CD8-positive, alpha-beta memory T cell (primary cell): ENCODE data around the gene TSPAN31. TPM values are rescaled to one million over a fixed set of nuclear protein-coding genes. Genes with fewer than 3 reads are reported as not detected.

Source experiments
- CTCF ChIA-PET: fragments of 350-600 bp; sonication (Branson Sonifier 250); formaldehyde crosslinking; loops from one replicate; lab custom pipeline; 2021; ENCODE audit warnings: antibody characterized with exemption; lab: Charles Lee
- POLR2A ChIA-PET: fragments of 350-600 bp; sonication (Branson Sonifier 250); formaldehyde crosslinking; loops from one replicate; lab custom pipeline; 2021; ENCODE audit warnings: antibody characterized with exemption; lab: Charles Lee
- DNase-seq, 5 donors: peaks; one replicate each; pipeline versions ENCODE4 v3.0.0 to v3.0.0-alpha.2; 2020 to 2022; ENCODE audit warnings: mixed read lengths in 1 of 5
- H3K27ac ChIP-seq: one replicate; pipeline ENCODE4 v1.7.0; 2013; ENCODE audit warnings: low read depth, mild to moderate bottlenecking, low read length, moderate library complexity
- H3K27me3 ChIP-seq: 2 replicates; pipeline ENCODE4 v1.7.0; 2013; ENCODE audit warnings: low read length, mild to moderate bottlenecking; ENCODE audit not compliant: insufficient read depth, poor library complexity, severe bottlenecking
- H3K36me3 ChIP-seq: 2 replicates; pipeline ENCODE4 v1.7.0; 2013; ENCODE audit warnings: mild to moderate bottlenecking, low read length, moderate library complexity; ENCODE audit not compliant: insufficient read depth
- H3K4me1 ChIP-seq: 2 replicates; pipeline ENCODE4 v1.7.0; 2013; ENCODE audit warnings: mild to moderate bottlenecking, low read length, moderate library complexity; ENCODE audit not compliant: insufficient read depth
- H3K4me3 ChIP-seq: 2 replicates; pipeline ENCODE4 v1.7.0; 2013; ENCODE audit warnings: mild to moderate bottlenecking, low read length
- H3K9me3 ChIP-seq: 2 replicates; pipeline ENCODE4 v1.7.0; 2013; ENCODE audit warnings: mild to moderate bottlenecking, low read length
- H3K27ac Mint-ChIP-seq, 8 donors: one replicate each; pipeline ENCODE4 v1.8.0; 2020 to 2021; ENCODE audit warnings: mixed read lengths in 8 of 8, mild to moderate bottlenecking in 6 of 8, inconsistent platforms in 3 of 8, moderate library complexity in 3 of 8
- H3K27me3 Mint-ChIP-seq, 2 donors: one replicate each; pipeline ENCODE4 v1.8.0; 2020 to 2021; ENCODE audit warnings: mixed read lengths in 2 of 2, mild to moderate bottlenecking in 1 of 2, moderate library complexity in 1 of 2
- H3K36me3 Mint-ChIP-seq, 3 donors: one replicate each; pipeline ENCODE4 v1.8.0; 2020 to 2021; ENCODE audit warnings: mixed read lengths in 3 of 3, inconsistent platforms in 1 of 3, mild to moderate bottlenecking in 1 of 3
- H3K4me1 Mint-ChIP-seq, 3 donors: one replicate each; pipeline ENCODE4 v1.8.0; 2020 to 2021; ENCODE audit warnings: mixed read lengths in 3 of 3, inconsistent platforms in 1 of 3, mild to moderate bottlenecking in 1 of 3
- H3K4me3 Mint-ChIP-seq, 7 donors: one replicate each; pipeline ENCODE4 v1.8.0; 2020 to 2021; ENCODE audit warnings: mixed read lengths in 7 of 7, mild to moderate bottlenecking in 6 of 7, moderate library complexity in 4 of 7, inconsistent platforms in 2 of 7
- H3K9me3 Mint-ChIP-seq, 5 donors: one replicate each; pipeline ENCODE4 v1.8.0; 2020 to 2022; ENCODE audit warnings: mixed read lengths in 5 of 5, mild to moderate bottlenecking in 3 of 5, moderate library complexity in 2 of 5, inconsistent platforms in 1 of 5
- polyA plus RNA-seq: library from polyadenylated mRNA; unstranded; fragments of 300-500 nt; fragmentation: Illumina TruSeq; gene quantifications from one replicate; pipeline ENCODE4 v1.2.3, GENCODE V29; 2021
- total RNA-seq, 2 experiments: library from RNA; stranded (reverse); gene quantifications; one replicate each; pipeline ENCODE4 v1.2.3, GENCODE V29; 2021

TSPAN31 gene
- total and polyA plus RNA-seq, 3 experiments from 2014 or later: 12.0 to 46.9 (median 13.0) TPM

DNA sequence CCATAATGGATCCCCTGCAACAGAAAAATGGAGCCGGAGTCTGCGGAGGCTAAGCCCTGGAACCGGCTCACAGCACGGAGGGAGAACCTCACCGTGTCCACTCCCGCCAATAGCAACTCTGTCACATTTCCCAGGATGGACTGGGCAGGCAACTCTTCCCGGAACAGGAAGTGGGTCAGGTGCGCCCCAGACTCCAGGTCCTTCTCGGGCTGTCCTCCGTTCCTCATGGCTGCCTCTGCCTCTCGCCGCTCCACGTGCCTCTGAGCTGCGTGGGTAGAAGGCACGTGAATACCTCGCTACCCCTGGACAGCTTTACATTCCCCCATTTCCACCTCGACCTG lies 19.8 kb downstream of the TSPAN31 start:
- H3K27me3 ChIP-seq: peaks cover 18% of the 10 kb centered on the region
- peaks cover under 1 to 16% (median 6%) of the 10 kb centered on the region in 3 donors for H3K36me3 Mint-ChIP-seq
- peak overlapping the region; percentile 70 for H3K4me3 ChIP-seq
- ChIA-PET POLR2A (no interaction called here), CTCF (interaction anchor here (0.8 to 4.8 kb wide), 9 partner anchors 8 to 140 kb away, joined by 3 to 37 read pairs (median 4); partner anchors contain the start of genes MARCHF9 and TSFM)
- no peak overlapping the region for H3K27ac ChIP-seq
- H3K27ac Mint-ChIP-seq: peak overlapping the region in 1 of 8 donors; percentile 3
- DNase-seq: no peak
- H3K4me3 Mint-ChIP-seq: peak overlapping the region; percentile 83 to 90 (median 85)
- peaks cover 4% of the 10 kb centered on the region for H3K36me3 ChIP-seq
- no peaks in the 10 kb centered on the region for H3K9me3 ChIP-seq
- H3K4me1 ChIP-seq: peaks cover 24% of the 10 kb centered on the region
- peaks cover 30 to 33% of the 10 kb centered on the region in 2 donors for H3K27me3 Mint-ChIP-seq
- peaks cover 24 to 36% (median 26%) of the 10 kb centered on the region in 3 donors for H3K4me1 Mint-ChIP-seq
- peaks cover 0 to 6% (median 0%) of the 10 kb centered on the region in 5 donors for H3K9me3 Mint-ChIP-seq

DNA sequence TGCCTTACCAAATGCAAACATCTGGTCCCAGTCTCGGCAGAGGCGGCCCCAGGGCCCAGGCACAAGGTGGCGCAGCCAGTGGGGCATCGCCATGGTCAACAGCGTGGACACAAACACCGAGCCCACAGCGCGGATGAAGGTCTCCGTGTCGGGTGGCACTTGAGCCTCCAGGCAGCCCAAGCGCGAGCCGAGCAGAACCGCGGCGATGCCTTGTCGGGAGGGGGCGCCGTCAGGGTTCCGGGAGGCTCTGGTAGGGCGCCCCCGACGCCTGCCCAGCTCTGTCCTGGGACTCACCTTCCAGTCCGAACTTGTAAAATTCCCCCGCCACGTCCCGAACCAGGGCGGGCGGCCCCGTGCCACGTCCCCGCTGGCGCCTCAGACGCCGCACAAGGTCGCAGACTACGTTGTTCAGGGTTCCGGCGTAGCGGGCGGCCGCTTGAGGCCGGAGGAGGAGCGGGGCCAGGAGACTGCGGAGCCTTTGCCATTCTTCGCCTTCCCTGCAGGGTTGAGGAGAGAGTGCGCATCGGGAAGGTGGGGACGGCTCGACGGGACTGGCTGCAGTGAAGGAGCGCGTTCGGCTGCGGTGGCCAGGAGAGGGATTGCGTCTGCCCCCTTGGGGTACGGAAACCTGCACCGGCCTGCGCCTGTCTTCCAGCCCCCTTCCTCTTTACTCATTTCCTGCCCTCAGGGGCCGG lies 20.3 kb downstream of the TSPAN31 start:
- peak in 4 of 5 donors; percentile 32 to 67 (median 41) for DNase-seq
- Mint-ChIP-seq H3K27ac (peak overlapping the region in 4 of 8 donors; percentile 29 to 95 (median 82)), H3K27me3 (peaks cover 30 to 33% of the 10 kb centered on the region in 2 donors), H3K4me1 (peaks cover 19 to 30% (median 21%) of the 10 kb centered on the region in 3 donors), H3K9me3 (peaks cover 0 to 6% (median 0%) of the 10 kb centered on the region in 5 donors), H3K4me3 (peak overlapping the region; percentile 83 to 90 (median 85)), H3K36me3 (peaks cover 0 to 15% (median 10%) of the 10 kb centered on the region in 3 donors)
- Histone ChIP-seq H3K36me3 (peaks cover 4% of the 10 kb centered on the region), H3K27ac (no peak overlapping the region), H3K4me3 (peak overlapping the region; percentile 70), H3K27me3 (peaks cover 18% of the 10 kb centered on the region), H3K4me1 (peaks cover 24% of the 10 kb centered on the region), H3K9me3 (no peaks in the 10 kb centered on the region)
- CTCF ChIA-PET: interaction anchor here (0.8 to 4.8 kb wide), 9 partner anchors 9 to 139 kb away, joined by 3 to 37 read pairs (median 4); partner anchors contain the start of genes MARCHF9 and TSFM
- POLR2A ChIA-PET: no interaction called here

DNA sequence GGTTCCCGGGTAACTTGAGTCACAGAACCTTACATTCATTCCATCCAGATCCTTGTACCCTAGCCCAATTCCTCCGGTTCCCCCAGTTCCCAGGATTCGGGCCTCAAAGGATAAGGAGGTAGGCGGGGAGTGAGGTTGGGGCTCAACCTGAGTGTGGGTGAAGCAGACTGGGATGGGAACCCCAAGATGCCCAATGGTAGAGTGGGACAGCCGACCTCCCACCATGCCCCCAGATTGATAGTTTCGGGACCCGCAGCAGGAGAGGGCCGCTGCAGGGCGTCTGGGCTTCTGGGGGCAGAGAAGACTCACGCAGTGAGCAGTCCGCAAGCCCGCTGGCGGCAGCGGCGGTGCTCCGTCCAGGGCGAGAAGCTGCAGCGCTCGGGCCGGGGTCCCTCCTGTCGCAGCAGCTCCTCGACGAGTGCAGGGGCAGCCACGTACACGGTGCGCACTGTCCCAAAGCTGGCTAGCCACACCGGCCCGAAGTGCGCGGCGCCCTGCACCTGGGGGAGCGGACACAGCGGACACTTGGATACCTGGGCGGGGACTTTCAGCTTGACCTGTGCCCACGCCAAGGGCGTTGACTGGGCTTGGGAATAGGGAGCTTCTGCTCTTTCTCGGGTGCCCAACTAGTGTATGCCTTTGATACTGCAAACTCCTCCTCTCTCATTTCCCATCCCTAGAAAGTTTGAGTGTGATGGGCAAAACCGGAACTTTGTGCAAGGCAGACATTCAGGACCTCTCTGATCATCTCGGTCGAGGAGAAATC lies 21.0 kb downstream of the TSPAN31 start:
- Mint-ChIP-seq H3K9me3 (peaks cover 0 to 6% (median 0%) of the 10 kb centered on the region in 5 donors), H3K4me1 (peaks cover 24 to 31% (median 24%) of the 10 kb centered on the region in 3 donors), H3K4me3 (peak overlapping the region; percentile 83 to 90 (median 85)), H3K27me3 (peaks cover 30 to 33% of the 10 kb centered on the region in 2 donors), H3K36me3 (peaks cover 0 to 14% (median 10%) of the 10 kb centered on the region in 3 donors), H3K27ac (peak overlapping the region in 4 of 8 donors; percentile 13 to 86 (median 57))
- Histone ChIP-seq H3K4me1 (peaks cover 24% of the 10 kb centered on the region), H3K27me3 (peaks cover 18% of the 10 kb centered on the region), H3K4me3 (peak overlapping the region; percentile 70), H3K36me3 (peaks cover under 1% of the 10 kb centered on the region), H3K9me3 (no peaks in the 10 kb centered on the region), H3K27ac (no peak overlapping the region)
- POLR2A ChIA-PET: interaction anchor here (0.5 to 1.8 kb wide), 2 partner anchors 11 to 50 kb away, joined by 11 to 12 read pairs; partner anchors contain the start of gene MARCHF9
- DNase-seq: no peak
- CTCF ChIA-PET: interaction anchor here (1.3 to 4.8 kb wide), 4 partner anchors 10 to 138 kb away, joined by 5 to 37 read pairs (median 9); partner anchors contain the start of gene MARCHF9

DNA sequence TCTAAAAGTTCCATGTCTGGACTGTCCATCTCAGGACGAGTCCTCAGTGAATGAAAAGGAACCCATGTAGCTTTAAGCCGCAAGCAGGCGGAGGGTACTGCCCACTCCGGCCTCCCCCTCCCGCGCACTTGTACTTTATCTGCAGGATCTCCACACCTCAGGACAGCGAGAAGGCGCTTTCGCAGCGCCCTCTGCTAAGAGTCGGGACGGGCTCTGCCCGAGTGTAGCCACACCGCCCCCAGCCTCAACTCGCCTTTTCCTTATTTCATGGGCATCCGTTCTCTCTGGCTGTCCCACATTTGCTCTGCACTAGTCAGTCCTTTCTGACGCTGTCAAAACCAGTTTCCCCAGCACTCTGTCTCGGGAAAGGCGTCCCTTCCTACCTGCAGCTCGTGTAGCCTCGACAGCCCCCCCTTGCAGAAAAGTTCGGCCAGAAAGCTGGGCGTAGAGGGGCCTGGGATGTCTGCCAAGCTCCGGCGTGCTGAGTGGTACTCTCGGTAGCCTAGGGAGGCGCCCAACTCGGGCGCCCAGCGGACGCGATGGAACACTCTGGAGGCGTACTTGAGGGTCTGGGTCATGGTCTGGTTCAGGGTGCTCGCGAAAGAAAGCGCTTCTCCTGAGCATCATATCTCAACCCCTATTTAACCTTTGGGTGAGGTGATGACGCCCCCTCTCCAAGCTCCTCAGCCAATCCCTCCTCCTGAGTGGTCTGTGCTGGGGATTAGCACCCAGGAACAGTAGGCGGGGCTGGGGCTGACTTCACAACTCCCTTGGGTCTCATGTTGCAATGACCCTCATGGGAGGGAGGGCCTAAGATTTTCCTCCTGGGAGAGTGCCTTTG lies 21.8 kb downstream of the TSPAN31 start, which contains the start of gene CYP27B1:
Gene CYP27B1, minus strand, starts transcription at position 615 of the 841 bp plus-strand sequence. Its CDS starts 37 bp downstream, at position 578.
- DNase-seq: no peak
- POLR2A ChIA-PET: interaction anchor here (0.5 to 1.8 kb wide), 2 partner anchors 12 to 50 kb away, joined by 11 to 12 read pairs; partner anchors contain the start of gene MARCHF9
- H3K4me3 ChIP-seq: peak within 1 kb of the TSS; percentile 70
- Mint-ChIP-seq H3K27ac (peak within 1 kb of the TSS in 3 of 8 donors; percentile 13 to 86 (median 44)), H3K9me3 (peaks cover 0 to 6% (median 0%) of the 10 kb centered on the region in 5 donors), H3K36me3 (peaks cover 0 to 12% (median 10%) of the 10 kb centered on the region in 3 donors), H3K27me3 (peaks cover 30 to 33% of the 10 kb centered on the region in 2 donors), H3K4me1 (peaks cover 30 to 39% (median 32%) of the 10 kb centered on the region in 3 donors), H3K4me3 (peak within 1 kb of the TSS; percentile 83 to 90 (median 85))
- peaks cover 18% of the 10 kb centered on the region for H3K27me3 ChIP-seq
- CTCF ChIA-PET: interaction anchor here (2.4 to 4.8 kb wide), 3 partner anchors 11 to 15 kb away, joined by 8 to 37 read pairs (median 10); partner anchors contain the start of gene MARCHF9
- no peaks in the 10 kb centered on the region for H3K9me3 ChIP-seq
- no peaks in the 10 kb centered on the region for H3K36me3 ChIP-seq
- H3K27ac ChIP-seq: no peak within 1 kb of the TSS
- peaks cover 29% of the 10 kb centered on the region for H3K4me1 ChIP-seq

DNA sequence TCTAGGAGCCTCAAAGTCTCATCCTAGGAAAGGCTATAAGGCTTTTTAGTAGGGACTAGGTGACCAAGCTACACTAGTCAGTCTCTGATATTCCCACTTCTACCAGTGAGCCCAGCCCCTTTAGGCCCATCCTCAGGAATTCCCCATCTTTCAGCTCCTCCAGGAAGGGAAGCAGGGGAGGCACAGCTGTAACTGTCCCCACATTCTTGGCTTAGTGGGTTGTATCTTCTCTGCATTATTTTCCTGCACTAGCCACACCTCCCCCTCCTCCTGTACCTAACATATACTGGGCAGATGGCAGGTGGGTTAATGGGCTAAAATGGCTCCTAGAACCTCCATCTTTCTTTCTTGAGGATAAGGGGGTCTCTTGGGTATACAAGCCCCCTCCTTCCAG lies 22.5 kb downstream of the TSPAN31 start:
- DNase-seq: no peak
- POLR2A ChIA-PET: interaction anchor here (0.6 to 1.8 kb wide), 2 partner anchors 12 to 15 kb away, joined by 3 to 12 read pairs; partner anchors contain the start of genes CDK4 and MARCHF9
- Mint-ChIP-seq H3K27me3 (peaks cover 30 to 33% of the 10 kb centered on the region in 2 donors), H3K4me1 (peaks cover 34 to 44% (median 35%) of the 10 kb centered on the region in 3 donors), H3K4me3 (peak overlapping the region in 4 of 7 donors; percentile 5 to 90 (median 84)), H3K9me3 (peaks cover 0 to 6% (median 0%) of the 10 kb centered on the region in 5 donors), H3K27ac (no peak overlapping the region), H3K36me3 (peaks cover 0 to 15% (median 10%) of the 10 kb centered on the region in 3 donors)
- no peak overlapping the region for H3K27ac ChIP-seq
- H3K27me3 ChIP-seq: peaks cover 18% of the 10 kb centered on the region
- peaks cover 29% of the 10 kb centered on the region for H3K4me1 ChIP-seq
- H3K36me3 ChIP-seq: no peaks in the 10 kb centered on the region
- no peaks in the 10 kb centered on the region for H3K9me3 ChIP-seq
- H3K4me3 ChIP-seq: no peak overlapping the region
- CTCF ChIA-PET: interaction anchor here (1.0 to 4.8 kb wide), 2 partner anchors 11 to 137 kb away, joined by 3 to 37 read pairs; partner anchors contain the start of gene MARCHF9

DNA sequence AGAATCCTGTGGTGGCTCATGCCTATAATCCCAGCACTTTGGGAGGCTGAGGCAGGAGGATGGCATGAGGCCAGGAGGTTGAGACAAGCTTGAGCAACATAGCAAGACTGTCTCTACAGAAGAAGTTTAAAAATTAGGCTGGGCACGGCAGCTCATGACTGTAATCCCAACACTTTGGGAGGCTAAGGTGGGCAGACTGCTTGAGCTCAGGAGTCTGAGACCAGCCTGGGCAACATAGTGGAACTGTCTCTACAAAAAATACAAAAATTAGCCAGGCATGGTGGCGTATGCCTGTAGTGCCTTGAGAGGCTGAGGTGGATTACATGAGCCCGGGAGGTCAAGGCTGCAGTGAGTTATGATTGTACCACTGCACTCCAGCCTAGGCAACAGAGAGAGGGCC lies 23.0 kb downstream of the TSPAN31 start:
- ChIA-PET POLR2A (interaction anchor here (0.6 to 1.8 kb wide), 2 partner anchors 13 to 16 kb away, joined by 3 to 12 read pairs; partner anchors contain the start of genes CDK4 and MARCHF9), CTCF (interaction anchor here (1.0 to 4.8 kb wide), 2 partner anchors 12 to 137 kb away, joined by 3 to 37 read pairs; partner anchors contain the start of gene MARCHF9)
- H3K27ac Mint-ChIP-seq: no peak overlapping the region
- H3K27me3 ChIP-seq: peaks cover 18% of the 10 kb centered on the region
- no peaks in the 10 kb centered on the region for H3K36me3 ChIP-seq
- peaks cover 30 to 33% of the 10 kb centered on the region in 2 donors for H3K27me3 Mint-ChIP-seq
- H3K9me3 ChIP-seq: no peaks in the 10 kb centered on the region
- H3K9me3 Mint-ChIP-seq: peaks cover 0 to 6% (median 0%) of the 10 kb centered on the region in 5 donors
- peaks cover 0 to 16% (median 10%) of the 10 kb centered on the region in 3 donors for H3K36me3 Mint-ChIP-seq
- no peak overlapping the region for H3K4me3 ChIP-seq
- no peak for DNase-seq
- peaks cover 35 to 46% (median 37%) of the 10 kb centered on the region in 3 donors for H3K4me1 Mint-ChIP-seq
- no peak overlapping the region for H3K27ac ChIP-seq
- peaks cover 34% of the 10 kb centered on the region for H3K4me1 ChIP-seq
- H3K4me3 Mint-ChIP-seq: peak overlapping the region in 1 of 7 donors; percentile 83
